Vagina (tissue), 2 donors: ENCODE measurements around the gene VWF.

Experiments
- CTCF ChIP-seq, 3 experiments: fragments of 450-650 bp in 2 of 3; fragments of 200-600 bp in 1 of 3; sonication (generic) in 1 of 3; IDR thresholded peaks; one replicate each; pipeline ENCODE4 v1.5.1; 2017 to 2019; ENCODE audit warnings: antibody characterized with exemption in 3 of 3, mild to moderate bottlenecking in 2 of 3, moderate library complexity in 2 of 3
- POLR2A ChIP-seq, 2 donors: fragments of 450-650 bp; IDR thresholded peaks; one replicate each; pipeline ENCODE4 v1.6.1; 2017; ENCODE audit warnings: antibody characterized with exemption in 2 of 2, mild to moderate bottlenecking in 2 of 2, moderate library complexity in 2 of 2
- POLR2AphosphoS5 ChIP-seq, 2 donors: sonication (generic); formaldehyde crosslinking; IDR thresholded peaks; one replicate each; pipeline ENCODE4 v1.9.0; 2017; ENCODE audit warnings: antibody characterized with exemption in 2 of 2, mild to moderate bottlenecking in 2 of 2, low read depth in 1 of 2; ENCODE audit not compliant: insufficient read depth in 1 of 2

- TF ChIP-seq CTCF (IDR thresholded peaks at IDR 0.05) (peak; percentile 68 to 76 (median 71)), POLR2AphosphoS5 (IDR thresholded peaks at IDR 0.05; ENCODE audit: insufficient read depth in 1 of 2, low read depth in 1 of 2) (no peak), POLR2A (IDR thresholded peaks at IDR 0.05) (no peak)
Measured at GRCh38 chr12:6062757-6063735, 61.4 kb downstream of the VWF start.
